Activated naive CD8-positive, alpha-beta T cell treated with anti-CD3 and anti-CD28 coated beads, Interleukin-2, amount 10 ng/mL, durations not matched to agents 7 days and 5 days (primary cell): Measurements from ENCODE around the gene CRK. TPM values are rescaled to one million over a fixed set of nuclear protein-coding genes. Genes with fewer than 3 reads are reported as not detected.
A peak's percentile ranks its signal among the peaks of the same experiment; 100 is the strongest.
"Not testable (repeated sequence)": the region's sequence is repeated elsewhere in the genome, so short reads cannot be mapped to it uniquely, and the experiment has no call there.

Experiments
- ATAC-seq: fragments of 150-1000 bp; cut with Tn5 transposase; one replicate; pipeline ENCODE4 v1.10.0; 2021; ENCODE audit warnings: low read depth, moderate library complexity
- POLR2A ChIA-PET: fragments of 350-600 bp; sonication (Branson Sonifier 250); formaldehyde crosslinking; loops from one replicate; lab custom pipeline; 2021; ENCODE audit warnings: antibody characterized with exemption; lab: Charles Lee
- DNase-seq: peaks from one replicate; pipeline ENCODE4 v3.0.0; 2021
- H3K27ac Mint-ChIP-seq: one replicate; pipeline ENCODE4 v1.8.0; 2022; ENCODE audit warnings: mild to moderate bottlenecking, mixed read lengths
- H3K27me3 Mint-ChIP-seq: one replicate; pipeline ENCODE4 v1.8.0; 2022; ENCODE audit warnings: mild to moderate bottlenecking, moderate library complexity, mixed read lengths
- H3K36me3 Mint-ChIP-seq: one replicate; pipeline ENCODE4 v1.8.0; 2021; ENCODE audit warnings: mild to moderate bottlenecking, mixed read lengths
- H3K4me1 Mint-ChIP-seq: one replicate; pipeline ENCODE4 v1.8.0; 2021; ENCODE audit warnings: mixed read lengths
- H3K4me3 Mint-ChIP-seq: one replicate; pipeline ENCODE4 v1.8.0; 2022; ENCODE audit warnings: mild to moderate bottlenecking, moderate library complexity, mixed read lengths
- H3K9me3 Mint-ChIP-seq: one replicate; pipeline ENCODE4 v1.8.0; 2021; ENCODE audit warnings: mixed read lengths
- total RNA-seq, 2 experiments: library from RNA; stranded (reverse); gene quantifications; one replicate each; pipeline ENCODE4 v1.2.3, GENCODE V29; 2021

The CRK gene
- total RNA-seq, 2 experiments from 2014 or later = 19.5 to 21.9 TPM

- H3K27me3 Mint-ChIP-seq, ATAC-seq, H3K27ac Mint-ChIP-seq, H3K9me3 Mint-ChIP-seq, H3K4me3 Mint-ChIP-seq, DNase-seq: not testable (repeated sequence)
- peaks cover 43% of the 10 kb centered on the region for H3K4me1 Mint-ChIP-seq
- POLR2A ChIA-PET = interaction anchor here (0.7 to 1.1 kb wide), 3 partner anchors 121 to 343 kb away, joined by 3 to 4 read pairs (median 4); partner anchors contain the start of gene INPP5K
- peaks cover 30% of the 10 kb centered on the region for H3K36me3 Mint-ChIP-seq
Observed at GRCh38 chr17:1395876-1396665, 60.0 kb downstream of the CRK start.

- Mint-ChIP-seq H3K4me1 (peaks cover 38% of the 10 kb centered on the region), H3K4me3 (no peak overlapping the region), H3K36me3 (peaks cover 20% of the 10 kb centered on the region), H3K9me3 (no peaks in the 10 kb centered on the region), H3K27ac (no peak overlapping the region), H3K27me3 (no peaks in the 10 kb centered on the region)
- no peak for DNase-seq
- ATAC-seq = no peak
- POLR2A ChIA-PET = interaction anchor here (1.3 kb wide), 1 partner anchor 12 kb away, joined by 5 read pairs; no protein-coding TSS in a partner anchor
Observed at GRCh38 chr17:1391577-1391976, 64.5 kb downstream of the CRK start.

- H3K4me1 Mint-ChIP-seq = peaks cover 38% of the 10 kb centered on the region
- peaks cover 13% of the 10 kb centered on the region for H3K36me3 Mint-ChIP-seq
- ATAC-seq = no peak
- H3K27me3 Mint-ChIP-seq = no peaks in the 10 kb centered on the region
- peak overlapping the region; percentile 57 for H3K27ac Mint-ChIP-seq
- POLR2A ChIA-PET = interaction anchor here (1.3 to 1.7 kb wide), 2 partner anchors 11 to 14 kb away, joined by 3 to 5 read pairs; no protein-coding TSS in a partner anchor
- H3K4me3 Mint-ChIP-seq = peak overlapping the region; percentile 18
- DNase-seq = no peak
- H3K9me3 Mint-ChIP-seq = no peaks in the 10 kb centered on the region
Observed at GRCh38 chr17:1390432-1391367, 65.3 kb downstream of the CRK start.

- not testable (repeated sequence) for H3K27ac Mint-ChIP-seq, ATAC-seq, H3K9me3 Mint-ChIP-seq, H3K27me3 Mint-ChIP-seq, H3K36me3 Mint-ChIP-seq, H3K4me3 Mint-ChIP-seq, DNase-seq
- peaks cover 30% of the 10 kb centered on the region for H3K4me1 Mint-ChIP-seq
- POLR2A ChIA-PET = interaction anchor here (1.1 kb wide), 1 partner anchor 9 kb away, joined by 3 read pairs; no protein-coding TSS in a partner anchor
Observed at GRCh38 chr17:1387490-1388227, 68.4 kb downstream of the CRK start.

- H3K27me3 Mint-ChIP-seq, H3K27ac Mint-ChIP-seq, ATAC-seq, POLR2A ChIA-PET, H3K36me3 Mint-ChIP-seq, DNase-seq, H3K9me3 Mint-ChIP-seq, H3K4me3 Mint-ChIP-seq: not testable (repeated sequence)
- peaks cover 25% of the 10 kb centered on the region for H3K4me1 Mint-ChIP-seq
Observed at GRCh38 chr17:1386675-1387190, 69.3 kb downstream of the CRK start.

- Mint-ChIP-seq H3K27ac (no peak overlapping the region), H3K4me1 (peaks cover 26% of the 10 kb centered on the region), H3K4me3 (no peak overlapping the region), H3K36me3 (peaks cover 4% of the 10 kb centered on the region), H3K27me3 (no peaks in the 10 kb centered on the region), H3K9me3 (no peaks in the 10 kb centered on the region)
- ATAC-seq (no peak), DNase-seq (no peak)
- POLR2A ChIA-PET = no interaction called here
Observed at GRCh38 chr17:1386265-1386664, 69.8 kb downstream of the CRK start.

- no peaks in the 10 kb centered on the region for H3K9me3 Mint-ChIP-seq
- peaks cover 23% of the 10 kb centered on the region for H3K4me1 Mint-ChIP-seq
- H3K27ac Mint-ChIP-seq = no peak overlapping the region
- no peak for ATAC-seq
- DNase-seq = no peak
- no peaks in the 10 kb centered on the region for H3K27me3 Mint-ChIP-seq
- POLR2A ChIA-PET = no interaction called here
- H3K4me3 Mint-ChIP-seq = no peak overlapping the region
- peaks cover 4% of the 10 kb centered on the region for H3K36me3 Mint-ChIP-seq
Observed at GRCh38 chr17:1385861-1386260, 70.2 kb downstream of the CRK start.

- Mint-ChIP-seq H3K4me1 (peaks cover 24% of the 10 kb centered on the region), H3K9me3 (no peaks in the 10 kb centered on the region), H3K4me3 (no peak overlapping the region), H3K27me3 (no peaks in the 10 kb centered on the region), H3K36me3 (peaks cover 1% of the 10 kb centered on the region), H3K27ac (no peak overlapping the region)
- POLR2A ChIA-PET = no interaction called here
- no peak for DNase-seq
- ATAC-seq = no peak
Observed at GRCh38 chr17:1384905-1385435, 71.1 kb downstream of the CRK start.

GRCh38 chr17:1379930-1380313 is 76.1 kb downstream of the CRK start:
- peak; percentile 12 for ATAC-seq
- Mint-ChIP-seq H3K27me3 (no peaks in the 10 kb centered on the region), H3K36me3 (peaks cover 1% of the 10 kb centered on the region), H3K4me3 (no peak overlapping the region), H3K9me3 (no peaks in the 10 kb centered on the region), H3K4me1 (peaks cover 51% of the 10 kb centered on the region), H3K27ac (peak overlapping the region; percentile 47)
- DNase-seq = no peak
- POLR2A ChIA-PET = interaction anchor here (1.4 kb wide), 1 partner anchor 12 kb away, joined by 5 read pairs; no protein-coding TSS in a partner anchor

- peaks cover 1% of the 10 kb centered on the region for H3K36me3 Mint-ChIP-seq
- peak overlapping the region; percentile 47 for H3K27ac Mint-ChIP-seq
- peaks cover 56% of the 10 kb centered on the region for H3K4me1 Mint-ChIP-seq
- no peak overlapping the region for H3K4me3 Mint-ChIP-seq
- no peaks in the 10 kb centered on the region for H3K27me3 Mint-ChIP-seq
- ATAC-seq = no peak
- no peaks in the 10 kb centered on the region for H3K9me3 Mint-ChIP-seq
- DNase-seq = no peak
- POLR2A ChIA-PET = interaction anchor here (1.0 to 1.4 kb wide), 2 partner anchors 9 to 12 kb away, joined by 3 to 5 read pairs; no protein-coding TSS in a partner anchor
Observed at GRCh38 chr17:1379208-1379929, 76.7 kb downstream of the CRK start.

- peaks cover 58% of the 10 kb centered on the region for H3K4me1 Mint-ChIP-seq
- not testable (repeated sequence) for H3K27ac Mint-ChIP-seq, H3K4me3 Mint-ChIP-seq
Observed at GRCh38 chr17:1378476-1378860, 77.6 kb downstream of the CRK start.

GRCh38 chr17:1377334-1377733 is 78.7 kb downstream of the CRK start:
- peaks cover 6% of the 10 kb centered on the region for H3K36me3 Mint-ChIP-seq
- H3K27ac Mint-ChIP-seq = peak overlapping the region; percentile 5
- peak; percentile 30 for ATAC-seq

More at GRCh38 chr17:1378476-1378860, 77.6 kb downstream of the CRK start:
- not testable (repeated sequence) for H3K36me3 Mint-ChIP-seq, H3K27me3 Mint-ChIP-seq, DNase-seq, ATAC-seq, H3K9me3 Mint-ChIP-seq
- POLR2A ChIA-PET = interaction anchor here (1.0 kb wide), 1 partner anchor 10 kb away, joined by 3 read pairs; no protein-coding TSS in a partner anchor

More at GRCh38 chr17:1377334-1377733, 78.7 kb downstream of the CRK start:
- DNase-seq = no peak
- POLR2A ChIA-PET = interaction anchor here (1.0 to 1.2 kb wide), 2 partner anchors 13 to 22 kb away, joined by 3 read pairs; partner anchors contain the start of gene YWHAE
- Mint-ChIP-seq H3K4me1 (peaks cover 60% of the 10 kb centered on the region), H3K27me3 (no peaks in the 10 kb centered on the region), H3K9me3 (no peaks in the 10 kb centered on the region), H3K4me3 (no peak overlapping the region)
